NOMO-1 (cell line): ENCODE measurements around the gene HDDC3.

Source experiments
- DNase-seq, 2 experiments: peaks; one replicate each; lab custom pipeline; 2025; ENCODE audit not compliant: unreplicated experiment in 2 of 2; lab: John Stamatoyannopoulos, UW

Gene HDDC3

DNA sequence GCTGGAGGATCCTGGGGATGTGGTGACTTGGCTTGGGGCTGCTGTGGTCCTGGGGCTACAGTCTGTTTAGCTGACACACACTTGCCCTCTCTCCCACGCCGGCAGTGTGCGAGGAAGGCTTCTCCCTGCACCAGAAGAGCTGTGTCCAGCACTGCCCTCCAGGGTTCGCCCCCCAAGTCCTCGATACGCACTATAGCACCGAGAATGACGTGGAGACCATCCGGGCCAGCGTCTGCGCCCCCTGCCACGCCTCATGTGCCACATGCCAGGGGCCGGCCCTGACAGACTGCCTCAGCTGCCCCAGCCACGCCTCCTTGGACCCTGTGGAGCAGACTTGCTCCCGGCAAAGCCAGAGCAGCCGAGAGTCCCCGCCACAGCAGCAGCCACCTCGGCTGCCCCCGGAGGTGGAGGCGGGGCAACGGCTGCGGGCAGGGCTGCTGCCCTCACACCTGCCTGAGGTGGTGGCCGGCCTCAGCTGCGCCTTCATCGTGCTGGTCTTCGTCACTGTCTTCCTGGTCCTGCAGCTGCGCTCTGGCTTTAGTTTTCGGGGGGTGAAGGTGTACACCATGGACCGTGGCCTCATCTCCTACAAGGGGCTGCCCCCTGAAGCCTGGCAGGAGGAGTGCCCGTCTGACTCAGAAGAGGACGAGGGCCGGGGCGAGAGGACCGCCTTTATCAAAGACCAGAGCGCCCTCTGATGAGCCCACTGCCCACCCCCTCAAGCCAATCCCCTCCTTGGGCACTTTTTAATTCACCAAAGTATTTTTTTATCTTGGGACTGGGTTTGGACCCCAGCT lies 51.0 kb downstream of the HDDC3 start:
- DNase-seq: no peak

DNA sequence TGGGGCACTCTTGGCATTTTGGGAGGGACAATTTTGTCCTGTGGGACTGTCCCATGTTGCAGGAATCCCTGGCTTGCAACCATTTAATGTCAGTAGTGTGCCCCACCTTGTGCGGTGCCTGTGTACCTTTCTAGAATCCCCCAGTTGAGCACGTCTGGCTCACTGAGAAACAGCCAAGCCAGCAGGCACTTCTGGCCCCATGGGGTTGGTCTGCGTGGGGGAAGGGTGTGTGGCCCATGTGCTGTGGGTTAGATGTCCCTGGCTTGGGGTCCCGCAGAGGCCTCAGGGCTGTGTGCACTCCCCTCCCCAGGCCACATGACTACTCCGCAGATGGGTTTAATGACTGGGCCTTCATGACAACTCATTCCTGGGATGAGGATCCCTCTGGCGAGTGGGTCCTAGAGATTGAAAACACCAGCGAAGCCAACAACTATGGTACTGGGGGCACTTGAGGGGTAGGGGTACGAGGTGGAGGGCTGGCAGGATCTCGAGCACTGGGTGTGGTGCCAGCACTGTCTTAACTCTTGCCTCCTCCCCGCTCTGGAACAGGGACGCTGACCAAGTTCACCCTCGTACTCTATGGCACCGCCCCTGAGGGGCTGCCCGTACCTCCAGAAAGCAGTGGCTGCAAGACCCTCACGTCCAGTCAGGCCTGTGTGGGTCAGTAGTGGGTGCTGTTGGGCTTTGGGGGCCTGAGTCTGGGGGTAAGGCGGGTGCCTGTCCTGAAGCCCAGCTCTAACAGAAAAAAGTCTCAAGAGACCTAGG lies 51.8 kb downstream of the HDDC3 start:
- DNase-seq: no peak
